HEK293 (cell line): ENCODE data around the gene OR5H2.

Experiments
- CTCF ChIA-PET: fragments of 350-600 bp; formaldehyde crosslinking; extraction: SDS; loops from one replicate; lab custom pipeline; 2021; ENCODE audit warnings: antibody characterized with exemption; lab: Yijun Ruan, JAX
- POLR2A ChIA-PET: fragments of 300-600 bp; formaldehyde crosslinking; extraction: SDS; loops from one replicate; lab custom pipeline; 2020; ENCODE audit warnings: antibody characterized with exemption, inconsistent platforms; lab: Yijun Ruan, JAX
- H3K27ac ChIP-seq: fragments of 200-500 bp; sonication (Bioruptor generic); 2 replicates; pipeline ENCODE4 v1.5.1; 2014; ENCODE audit warnings: low read depth, low read length, control low read depth, inconsistent platforms; ENCODE audit errors: extremely low read depth
- H3K36me3 ChIP-seq, 2 experiments: fragments of 200-500 bp in 1 of 2; sonication (Bioruptor generic) in 1 of 2; 1 replicate in 1 of 2; 2 replicates in 1 of 2; pipeline ENCODE4 v1.5.1; 2014 to 2017; ENCODE audit warnings: inconsistent platforms in 2 of 2, low read length in 2 of 2; ENCODE audit not compliant: control insufficient read depth in 2 of 2, insufficient read depth in 1 of 2
- H3K4me1 ChIP-seq: fragments of 200-500 bp; sonication (Bioruptor generic); 2 replicates; pipeline ENCODE4 v1.5.1; 2014; ENCODE audit warnings: mild to moderate bottlenecking, low read length, inconsistent platforms; ENCODE audit not compliant: control insufficient read depth, insufficient read depth
- H3K4me3 ChIP-seq: 2 replicates; pipeline ENCODE4 v1.5.1; 2011; ENCODE audit warnings: low read depth, mild to moderate bottlenecking, control low read depth, low read length, moderate library complexity
- H3K9me3 ChIP-seq: fragments of 200-500 bp; sonication (Bioruptor generic); 2 replicates; pipeline ENCODE4 v1.5.1; 2014; ENCODE audit warnings: low read depth, low read length, inconsistent platforms; ENCODE audit not compliant: control insufficient read depth, insufficient read depth
- GLI4 ChIP-seq: fragments of 450-650 bp; formaldehyde crosslinking; IDR thresholded peaks from 2 replicates; pipeline ENCODE4 v1.5.1; 2016; ENCODE audit warnings: missing biosample characterization, missing genetic modification characterization
- KLF7 ChIP-seq: fragments of 450-650 bp; formaldehyde crosslinking; IDR thresholded peaks from 2 replicates; pipeline ENCODE4 v1.5.1; 2016; ENCODE audit warnings: missing biosample characterization, missing genetic modification characterization, borderline replicate concordance
- MEIS1 ChIP-seq: sonication (generic); formaldehyde crosslinking; IDR thresholded peaks from 2 replicates; pipeline ENCODE4 v1.8.1; 2022; ENCODE audit warnings: missing genetic modification reagents, mild to moderate bottlenecking, borderline replicate concordance
- REPIN1 ChIP-seq: fragments of 450-650 bp; formaldehyde crosslinking; IDR thresholded peaks from 2 replicates; pipeline ENCODE4 v1.5.1; 2017; ENCODE audit warnings: missing biosample characterization, missing genetic modification characterization, low read depth
- ZEB2 ChIP-seq: fragments of 450-650 bp; formaldehyde crosslinking; IDR thresholded peaks from 2 replicates; pipeline ENCODE4 v1.5.1; 2016; ENCODE audit warnings: missing biosample characterization, missing genetic modification characterization
- ZNF221 ChIP-seq: fragments of 450-650 bp; formaldehyde crosslinking; IDR thresholded peaks from 2 replicates; pipeline ENCODE4 v1.5.1; 2017; ENCODE audit warnings: missing biosample characterization, missing genetic modification characterization, borderline replicate concordance
- ZNF274 ChIP-seq, 2 experiments: fragments of 200-500 bp in 1 of 2; fragments of 450-650 bp in 1 of 2; sonication (Bioruptor generic) in 1 of 2; formaldehyde crosslinking in 1 of 2; IDR thresholded peaks; 2 replicates each; pipeline versions ENCODE4 v1.5.1 to v1.6.1; 2014 to 2016; ENCODE audit warnings: borderline replicate concordance in 1 of 2, inconsistent platforms in 1 of 2, low read length in 1 of 2, missing biosample characterization in 1 of 2, missing genetic modification characterization in 1 of 2
- ZNF391 ChIP-seq: fragments of 450-650 bp; formaldehyde crosslinking; IDR thresholded peaks from 2 replicates; pipeline ENCODE4 v1.5.1; 2016; ENCODE audit warnings: low read depth, missing biosample characterization, missing genetic modification characterization, borderline replicate concordance
- ZNF394 ChIP-seq: fragments of 450-650 bp; formaldehyde crosslinking; IDR thresholded peaks from 2 replicates; pipeline ENCODE4 v1.5.1; 2016; ENCODE audit warnings: missing biosample characterization, missing genetic modification characterization, mild to moderate bottlenecking, moderate library complexity, borderline replicate concordance
- ZNF48 ChIP-seq: fragments of 450-650 bp; formaldehyde crosslinking; IDR thresholded peaks from 2 replicates; pipeline ENCODE4 v1.5.1; 2016; ENCODE audit warnings: missing biosample characterization, missing genetic modification characterization
- ZNF585B ChIP-seq: fragments of 450-650 bp; formaldehyde crosslinking; IDR thresholded peaks from 2 replicates; pipeline ENCODE4 v1.5.1; 2016; ENCODE audit warnings: missing biosample characterization, missing genetic modification characterization
- ZNF623 ChIP-seq: fragments of 450-650 bp; formaldehyde crosslinking; IDR thresholded peaks from 2 replicates; pipeline ENCODE4 v1.5.1; 2016; ENCODE audit warnings: missing biosample characterization, missing genetic modification characterization
- ZNF660 ChIP-seq: fragments of 450-650 bp; IDR thresholded peaks from 2 replicates; pipeline ENCODE4 v1.5.1; 2018; ENCODE audit warnings: missing biosample characterization, mild to moderate bottlenecking, missing genetic modification characterization
- ZNF664 ChIP-seq: fragments of 450-650 bp; formaldehyde crosslinking; IDR thresholded peaks from 2 replicates; pipeline ENCODE4 v1.5.1; 2016; ENCODE audit warnings: missing biosample characterization, missing genetic modification characterization
- TF ChIP-seq, protein P1 (sequence below): fragments of 450-650 bp; formaldehyde crosslinking; IDR thresholded peaks from 2 replicates; pipeline ENCODE4 v1.5.1; 2016; ENCODE audit warnings: missing biosample characterization, missing genetic modification characterization
- TF ChIP-seq, protein P2 (sequence below): fragments of 450-650 bp; formaldehyde crosslinking; IDR thresholded peaks from 2 replicates; pipeline ENCODE4 v1.5.1; 2017; ENCODE audit warnings: missing biosample characterization, missing genetic modification characterization
- TF ChIP-seq, protein P3 (sequence below): fragments of 450-650 bp; formaldehyde crosslinking; IDR thresholded peaks from 2 replicates; pipeline ENCODE4 v1.5.1; 2016; ENCODE audit warnings: missing biosample characterization, missing genetic modification characterization

Gene OR5H2

DNA sequence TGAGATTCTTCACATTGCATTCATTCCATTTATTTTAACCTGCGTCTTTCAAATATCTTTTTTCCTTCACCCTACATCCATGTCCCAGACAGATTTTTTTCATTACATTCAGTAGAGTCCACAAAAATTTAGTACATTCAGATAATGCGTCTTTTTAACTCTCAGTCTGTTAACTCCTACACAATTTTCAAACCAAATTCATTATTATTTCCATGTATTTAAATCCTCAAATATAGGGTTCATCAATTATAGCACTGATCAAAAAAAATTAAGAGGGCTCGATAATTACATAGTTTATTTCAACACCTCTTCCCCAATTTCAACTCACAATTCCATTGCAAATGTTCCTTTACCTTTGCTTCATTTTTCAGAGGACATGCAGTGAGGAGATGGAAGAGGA is 18.4 kb upstream of the OR5H2 start, which contains the start of gene OR5H6:
OR5H6 (plus strand) TSS at position 301 of the 400 bp plus-strand sequence; CDS start at position 390, 89 bp downstream.
- no peak within 1 kb of the TSS for H3K27ac ChIP-seq
- TF ChIP-seq ZEB2 (tag by site-specific recombination) (no peak), ZNF274 (IDR thresholded peaks at IDR 0.05; ENCODE audit: low read length) (no peak), ZNF274 (tag by site-specific recombination; IDR thresholded peaks at IDR 0.05; ENCODE audit: borderline replicate concordance) (no peak), ZNF394 (no peak), ZNF48 (tag by site-specific recombination) (no peak), ZNF221 (tag by site-specific recombination) (no peak), ZNF585B (tag by site-specific recombination) (no peak), ZNF623 (tag by site-specific recombination) (no peak), ZNF664 (tag by site-specific recombination) (no peak)
- no peaks in the 10 kb centered on the region for H3K9me3 ChIP-seq
- H3K4me1 ChIP-seq = no peaks in the 10 kb centered on the region
- CTCF ChIA-PET = no interaction called here
- no peak within 1 kb of the TSS for H3K4me3 ChIP-seq
- H3K36me3 ChIP-seq = no peaks in the 10 kb centered on the region
- POLR2A ChIA-PET = no interaction called here

DNA sequence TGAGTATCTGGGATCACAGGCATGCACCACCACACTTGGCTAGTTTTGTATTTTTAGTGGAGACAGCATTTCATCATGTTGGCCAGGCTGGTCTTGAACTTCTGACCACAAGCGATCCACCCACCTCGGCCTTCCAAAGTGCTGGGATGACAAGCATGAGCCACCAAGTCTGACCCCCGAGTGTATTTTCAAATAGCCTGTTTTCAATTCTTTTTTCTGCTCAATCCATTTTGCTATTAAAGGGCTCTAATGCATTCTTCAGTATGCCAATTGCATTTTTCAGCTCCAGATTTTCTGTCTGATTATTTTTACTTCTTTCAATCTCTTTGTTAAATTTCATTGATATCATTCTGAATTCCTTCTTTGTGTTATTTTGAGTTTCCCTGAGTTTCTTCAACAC is 12.5 kb upstream of the OR5H2 start:
- H3K27ac ChIP-seq = no peak overlapping the region
- no peaks in the 10 kb centered on the region for H3K4me1 ChIP-seq
- H3K4me3 ChIP-seq = no peak overlapping the region
- no peaks in the 10 kb centered on the region for H3K36me3 ChIP-seq
- TF ChIP-seq, protein P1, sequence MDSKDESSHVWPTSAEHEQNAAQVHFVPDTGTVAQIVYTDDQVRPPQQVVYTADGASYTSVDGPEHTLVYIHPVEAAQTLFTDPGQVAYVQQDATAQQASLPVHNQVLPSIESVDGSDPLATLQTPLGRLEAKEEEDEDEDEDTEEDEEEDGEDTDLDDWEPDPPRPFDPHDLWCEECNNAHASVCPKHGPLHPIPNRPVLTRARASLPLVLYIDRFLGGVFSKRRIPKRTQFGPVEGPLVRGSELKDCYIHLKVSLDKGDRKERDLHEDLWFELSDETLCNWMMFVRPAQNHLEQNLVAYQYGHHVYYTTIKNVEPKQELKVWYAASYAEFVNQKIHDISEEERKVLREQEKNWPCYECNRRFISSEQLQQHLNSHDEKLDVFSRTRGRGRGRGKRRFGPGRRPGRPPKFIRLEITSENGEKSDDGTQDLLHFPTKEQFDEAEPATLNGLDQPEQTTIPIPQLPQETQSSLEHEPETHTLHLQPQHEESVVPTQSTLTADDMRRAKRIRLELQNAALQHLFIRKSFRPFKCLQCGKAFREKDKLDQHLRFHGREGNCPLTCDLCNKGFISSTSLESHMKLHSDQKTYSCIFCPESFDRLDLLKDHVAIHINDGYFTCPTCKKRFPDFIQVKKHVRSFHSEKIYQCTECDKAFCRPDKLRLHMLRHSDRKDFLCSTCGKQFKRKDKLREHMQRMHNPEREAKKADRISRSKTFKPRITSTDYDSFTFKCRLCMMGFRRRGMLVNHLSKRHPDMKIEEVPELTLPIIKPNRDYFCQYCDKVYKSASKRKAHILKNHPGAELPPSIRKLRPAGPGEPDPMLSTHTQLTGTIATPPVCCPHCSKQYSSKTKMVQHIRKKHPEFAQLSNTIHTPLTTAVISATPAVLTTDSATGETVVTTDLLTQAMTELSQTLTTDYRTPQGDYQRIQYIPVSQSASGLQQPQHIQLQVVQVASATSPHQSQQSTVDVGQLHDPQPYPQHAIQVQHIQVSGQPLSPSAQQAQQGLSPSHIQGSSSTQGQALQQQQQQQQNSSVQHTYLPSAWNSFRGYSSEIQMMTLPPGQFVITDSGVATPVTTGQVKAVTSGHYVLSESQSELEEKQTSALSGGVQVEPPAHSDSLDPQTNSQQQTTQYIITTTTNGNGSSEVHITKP = no peak
- TF ChIP-seq REPIN1 (tag by site-specific recombination) = no peak
- TF ChIP-seq KLF7 (tag by site-specific recombination) = no peak
- TF ChIP-seq MEIS1 (CRISPR knock-in tag) = no peak
- no peak for TF ChIP-seq ZNF660 (tag by site-specific recombination)
- no peak for TF ChIP-seq ZNF391 (tag by site-specific recombination)
- TF ChIP-seq, protein P2, sequence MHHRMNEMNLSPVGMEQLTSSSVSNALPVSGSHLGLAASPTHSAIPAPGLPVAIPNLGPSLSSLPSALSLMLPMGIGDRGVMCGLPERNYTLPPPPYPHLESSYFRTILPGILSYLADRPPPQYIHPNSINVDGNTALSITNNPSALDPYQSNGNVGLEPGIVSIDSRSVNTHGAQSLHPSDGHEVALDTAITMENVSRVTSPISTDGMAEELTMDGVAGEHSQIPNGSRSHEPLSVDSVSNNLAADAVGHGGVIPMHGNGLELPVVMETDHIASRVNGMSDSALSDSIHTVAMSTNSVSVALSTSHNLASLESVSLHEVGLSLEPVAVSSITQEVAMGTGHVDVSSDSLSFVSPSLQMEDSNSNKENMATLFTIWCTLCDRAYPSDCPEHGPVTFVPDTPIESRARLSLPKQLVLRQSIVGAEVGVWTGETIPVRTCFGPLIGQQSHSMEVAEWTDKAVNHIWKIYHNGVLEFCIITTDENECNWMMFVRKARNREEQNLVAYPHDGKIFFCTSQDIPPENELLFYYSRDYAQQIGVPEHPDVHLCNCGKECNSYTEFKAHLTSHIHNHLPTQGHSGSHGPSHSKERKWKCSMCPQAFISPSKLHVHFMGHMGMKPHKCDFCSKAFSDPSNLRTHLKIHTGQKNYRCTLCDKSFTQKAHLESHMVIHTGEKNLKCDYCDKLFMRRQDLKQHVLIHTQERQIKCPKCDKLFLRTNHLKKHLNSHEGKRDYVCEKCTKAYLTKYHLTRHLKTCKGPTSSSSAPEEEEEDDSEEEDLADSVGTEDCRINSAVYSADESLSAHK (tag by site-specific recombination) = no peak
- TF ChIP-seq, protein P3, sequence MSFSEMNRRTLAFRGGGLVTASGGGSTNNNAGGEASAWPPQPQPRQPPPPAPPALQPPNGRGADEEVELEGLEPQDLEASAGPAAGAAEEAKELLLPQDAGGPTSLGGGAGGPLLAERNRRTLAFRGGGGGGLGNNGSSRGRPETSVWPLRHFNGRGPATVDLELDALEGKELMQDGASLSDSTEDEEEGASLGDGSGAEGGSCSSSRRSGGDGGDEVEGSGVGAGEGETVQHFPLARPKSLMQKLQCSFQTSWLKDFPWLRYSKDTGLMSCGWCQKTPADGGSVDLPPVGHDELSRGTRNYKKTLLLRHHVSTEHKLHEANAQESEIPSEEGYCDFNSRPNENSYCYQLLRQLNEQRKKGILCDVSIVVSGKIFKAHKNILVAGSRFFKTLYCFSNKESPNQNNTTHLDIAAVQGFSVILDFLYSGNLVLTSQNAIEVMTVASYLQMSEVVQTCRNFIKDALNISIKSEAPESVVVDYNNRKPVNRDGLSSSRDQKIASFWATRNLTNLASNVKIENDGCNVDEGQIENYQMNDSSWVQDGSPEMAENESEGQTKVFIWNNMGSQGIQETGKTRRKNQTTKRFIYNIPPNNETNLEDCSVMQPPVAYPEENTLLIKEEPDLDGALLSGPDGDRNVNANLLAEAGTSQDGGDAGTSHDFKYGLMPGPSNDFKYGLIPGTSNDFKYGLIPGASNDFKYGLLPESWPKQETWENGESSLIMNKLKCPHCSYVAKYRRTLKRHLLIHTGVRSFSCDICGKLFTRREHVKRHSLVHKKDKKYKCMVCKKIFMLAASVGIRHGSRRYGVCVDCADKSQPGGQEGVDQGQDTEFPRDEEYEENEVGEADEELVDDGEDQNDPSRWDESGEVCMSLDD (tag by site-specific recombination) = no peak
- no peak for TF ChIP-seq GLI4 (tag by site-specific recombination)
- ChIA-PET CTCF (no interaction called here), POLR2A (no interaction called here)
- no peaks in the 10 kb centered on the region for H3K9me3 ChIP-seq
